Right cardiac atrium (tissue), 5 donors: Measurements from ENCODE around the gene NDUFB11. TPM values are rescaled to one million over a fixed set of nuclear protein-coding genes. Genes with fewer than 3 reads are reported as not detected.

Source experiments
- ATAC-seq, 2 donors: fragments of 200-7000 bp; cut with Tn5 transposase; one replicate each; pipeline versions ENCODE4 v1.8.0 to v1.9.1; 2020; ENCODE audit warnings: moderate library complexity in 2 of 2, mild to moderate bottlenecking in 1 of 2
- DNase-seq, 3 donors: peaks; one replicate each; pipeline ENCODE4 v3.0.0-alpha.2; 2020
- H3K27ac ChIP-seq: one replicate; pipeline ENCODE4 v1.5.1; 2013; ENCODE audit warnings: mild to moderate bottlenecking, low read length, control low read depth, moderate library complexity
- H3K27me3 ChIP-seq: one replicate; pipeline ENCODE4 v1.6.1; 2013; ENCODE audit not compliant: control insufficient read depth, insufficient read depth
- H3K4me1 ChIP-seq: one replicate; pipeline ENCODE4 v1.6.1; 2013; ENCODE audit warnings: low read length; ENCODE audit not compliant: control insufficient read depth, insufficient read depth
- H3K4me3 ChIP-seq: one replicate; pipeline ENCODE4 v1.5.1; 2013; ENCODE audit warnings: low read length, control low read depth
- H3K9me3 ChIP-seq: one replicate; pipeline ENCODE4 v1.6.1; 2013; ENCODE audit warnings: low read length; ENCODE audit not compliant: control insufficient read depth
- WGBS: extraction: QIAGEN DNeasy Blood & Tissue Kit; methylation state at CpG from one replicate; pipeline ENCODE4 v1.1.7; 2013; 5-methylcytosine and 5-hydroxymethylcytosine counted together
- intact Hi-C, 4 donors: fragments of 100-400 bp; cut with DNase I; formaldehyde crosslinking; loops; one replicate each; pipeline versions ENCODE4 v1.11.0 to v1.14.0; 2022 to 2023
- polyA plus RNA-seq: library from polyadenylated mRNA; stranded (reverse); fragments of 200-250 nt; gene quantifications from one replicate; pipeline ENCODE4 v1.2.3, GENCODE V29; 2013
- total RNA-seq, 4 donors: library from RNA; stranded (reverse); fragmentation: NEBNext Ultra II Directional; extraction: Animal tissue kit (Norgen Biotek cat#: 25700); gene quantifications; one replicate each; pipeline ENCODE4 v1.2.1, GENCODE V29; 2021
- donor health status: healthy with polysubstance abuse.
- donor health status: DM: no; HTN: yes; CAD: no.
- donor health status: DM: no; HTN: no; CAD: no.
- donor health status: DM: no; HTN: yes; CAD: no; lungs with severe emphysema.
- donor health status: DM: yes; HTN: yes; CAD: no.

The NDUFB11 gene
- total and polyA plus RNA-seq, 5 donors = 127 to 235 (median 143) TPM

- 93% methylated on average over 17 of the region's 17 CpGs for WGBS
- intact Hi-C loops = no loop called here
- ATAC-seq = no peak
- DNase-seq = peak in 1 of 3 donors; percentile 39
- Histone ChIP-seq H3K4me3 (no peak overlapping the region), H3K27me3 (no peaks in the 10 kb centered on the region), H3K4me1 (peaks cover under 1% of the 10 kb centered on the region), H3K27ac (no peak overlapping the region), H3K9me3 (no peaks in the 10 kb centered on the region)
Observed at GRCh38 chrX:47185241-47185640, 40.7 kb upstream of the NDUFB11 start.

GRCh38 chrX:47184486-47184885 is 40.0 kb upstream of the NDUFB11 start:
- intact Hi-C loops = no loop called here
- no peaks in the 10 kb centered on the region for H3K9me3 ChIP-seq
- WGBS = 86% methylated on average over 4 of the region's 4 CpGs
- no peak for ATAC-seq
- H3K27ac ChIP-seq = no peak overlapping the region
- H3K4me3 ChIP-seq = no peak overlapping the region
- no peaks in the 10 kb centered on the region for H3K4me1 ChIP-seq
- H3K27me3 ChIP-seq = no peaks in the 10 kb centered on the region
- no peak for DNase-seq

GRCh38 chrX:47182106-47182700 is 37.7 kb upstream of the NDUFB11 start:
- no peak overlapping the region for H3K4me3 ChIP-seq
- no peak overlapping the region for H3K27ac ChIP-seq
- no peaks in the 10 kb centered on the region for H3K27me3 ChIP-seq
- H3K4me1 ChIP-seq = no peaks in the 10 kb centered on the region
- H3K9me3 ChIP-seq = no peaks in the 10 kb centered on the region
- intact Hi-C loops = no loop called here
- ATAC-seq (no peak), DNase-seq (peak in 1 of 3 donors; percentile 35)
- 89% methylated on average over 9 of the region's 9 CpGs for WGBS

- ATAC-seq (no peak), DNase-seq (peak in 1 of 3 donors; percentile 48)
- Histone ChIP-seq H3K4me3 (no peak overlapping the region), H3K27ac (no peak overlapping the region), H3K27me3 (no peaks in the 10 kb centered on the region), H3K9me3 (no peaks in the 10 kb centered on the region), H3K4me1 (no peaks in the 10 kb centered on the region)
- WGBS = 93% methylated on average over 10 of the region's 10 CpGs
- intact Hi-C loops = no loop called here
Observed at GRCh38 chrX:47181301-47181700, 36.8 kb upstream of the NDUFB11 start.

GRCh38 chrX:47180346-47180745 is 35.8 kb upstream of the NDUFB11 start:
- intact Hi-C loops = no loop called here
- H3K4me3 ChIP-seq = no peak overlapping the region
- no peaks in the 10 kb centered on the region for H3K4me1 ChIP-seq
- DNase-seq = no peak
- ATAC-seq = no peak
- no peaks in the 10 kb centered on the region for H3K9me3 ChIP-seq
- no peaks in the 10 kb centered on the region for H3K27me3 ChIP-seq
- H3K27ac ChIP-seq = no peak overlapping the region
- 88% methylated on average over 8 of the region's 8 CpGs for WGBS

- DNase-seq = no peak
- H3K9me3 ChIP-seq = no peaks in the 10 kb centered on the region
- no peak for ATAC-seq
- H3K4me3 ChIP-seq = no peak overlapping the region
- peak overlapping the region; percentile 56 for H3K27ac ChIP-seq
- H3K27me3 ChIP-seq = no peaks in the 10 kb centered on the region
- intact Hi-C loops = no loop called here
- no peaks in the 10 kb centered on the region for H3K4me1 ChIP-seq
- WGBS = 93% methylated on average over 18 of the region's 18 CpGs
Observed at GRCh38 chrX:47179928-47180255, 35.4 kb upstream of the NDUFB11 start.

GRCh38 chrX:47179221-47179927 is 34.9 kb upstream of the NDUFB11 start:
- intact Hi-C loops = no loop called here
- Histone ChIP-seq H3K4me3 (no peak overlapping the region), H3K27me3 (no peaks in the 10 kb centered on the region), H3K27ac (peak overlapping the region; percentile 56), H3K4me1 (no peaks in the 10 kb centered on the region), H3K9me3 (no peaks in the 10 kb centered on the region)
- 62% methylated on average over 14 of the region's 14 CpGs for WGBS
- peak; percentile 78 to 79 for ATAC-seq
- DNase-seq = peak; percentile 72 to 80 (median 77)

- intact Hi-C loops = no loop called here
- Histone ChIP-seq H3K9me3 (no peaks in the 10 kb centered on the region), H3K27ac (peak overlapping the region; percentile 37), H3K4me1 (no peaks in the 10 kb centered on the region), H3K4me3 (no peak overlapping the region), H3K27me3 (no peaks in the 10 kb centered on the region)
- DNase-seq (no peak), ATAC-seq (no peak)
- 86% methylated on average over 5 of the region's 5 CpGs for WGBS
Observed at GRCh38 chrX:47178337-47178736, 33.8 kb upstream of the NDUFB11 start.

- H3K4me3 ChIP-seq = no peak overlapping the region
- no peak for ATAC-seq
- no peaks in the 10 kb centered on the region for H3K9me3 ChIP-seq
- 45% methylated on average over 2 of the region's 2 CpGs for WGBS
- DNase-seq = no peak
- H3K4me1 ChIP-seq = no peaks in the 10 kb centered on the region
- H3K27ac ChIP-seq = no peak overlapping the region
- intact Hi-C loops = no loop called here
- H3K27me3 ChIP-seq = no peaks in the 10 kb centered on the region
Observed at GRCh38 chrX:47177079-47177478, 32.6 kb upstream of the NDUFB11 start.

GRCh38 chrX:47176101-47176740 is 31.7 kb upstream of the NDUFB11 start:
- Histone ChIP-seq H3K9me3 (no peaks in the 10 kb centered on the region), H3K4me1 (no peaks in the 10 kb centered on the region), H3K4me3 (no peak overlapping the region), H3K27ac (no peak overlapping the region), H3K27me3 (no peaks in the 10 kb centered on the region)
- no peak for ATAC-seq
- intact Hi-C loops = no loop called here
- DNase-seq = no peak
- WGBS = 91% methylated on average over 23 of the region's 23 CpGs

GRCh38 chrX:47175588-47175980 is 31.1 kb upstream of the NDUFB11 start:
- 91% methylated on average over 12 of the region's 12 CpGs for WGBS
- DNase-seq (no peak), ATAC-seq (no peak)
- intact Hi-C loops = no loop called here
- H3K4me1 ChIP-seq = no peaks in the 10 kb centered on the region
- no peaks in the 10 kb centered on the region for H3K27me3 ChIP-seq
- H3K9me3 ChIP-seq = no peaks in the 10 kb centered on the region
- no peak overlapping the region for H3K4me3 ChIP-seq
- H3K27ac ChIP-seq = no peak overlapping the region
